ENCODE measurements around the gene CYTH3.

DNA sequence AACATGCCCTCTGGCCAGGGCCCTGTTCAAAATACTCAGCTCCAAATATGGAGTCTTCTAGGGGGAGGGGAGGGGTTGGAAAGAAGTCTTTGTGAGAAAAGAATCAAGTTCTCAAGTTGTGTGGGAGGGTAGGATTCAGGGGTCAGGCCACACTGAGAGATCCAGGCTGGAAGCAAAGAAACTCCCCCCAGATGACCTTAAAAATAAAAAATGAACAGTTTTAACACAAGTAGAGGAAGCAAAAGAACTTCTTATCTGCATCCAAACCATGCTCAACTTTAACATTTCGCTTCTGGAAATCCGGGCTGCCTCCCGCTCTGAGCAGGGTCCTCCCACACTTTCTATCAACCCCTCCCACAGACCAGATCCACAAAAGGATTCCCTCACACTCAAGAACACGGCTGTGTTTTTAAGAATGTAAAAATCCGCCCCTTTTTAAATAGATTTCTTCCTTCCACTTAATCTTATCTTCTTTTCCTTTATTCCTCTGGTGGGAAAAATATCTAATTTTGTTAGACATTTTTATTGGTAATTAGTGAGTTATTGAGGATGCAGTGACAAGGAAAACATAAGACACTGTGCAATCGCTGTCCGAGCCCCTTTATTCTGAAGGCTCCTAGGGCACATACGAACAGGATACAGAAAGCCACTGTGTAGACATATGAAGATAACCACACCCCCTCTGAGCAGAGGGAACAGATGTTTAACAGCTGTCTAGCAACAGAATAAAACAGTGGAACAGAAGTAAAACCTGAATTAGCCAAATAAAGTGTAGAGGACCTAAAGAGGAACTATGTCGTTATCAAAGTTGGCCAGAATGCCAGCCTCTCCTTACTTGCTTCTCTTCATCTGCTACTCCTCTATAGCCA, 43.8 kb downstream of the CYTH3 start:
- TF ChIP-seq, protein P1, sequence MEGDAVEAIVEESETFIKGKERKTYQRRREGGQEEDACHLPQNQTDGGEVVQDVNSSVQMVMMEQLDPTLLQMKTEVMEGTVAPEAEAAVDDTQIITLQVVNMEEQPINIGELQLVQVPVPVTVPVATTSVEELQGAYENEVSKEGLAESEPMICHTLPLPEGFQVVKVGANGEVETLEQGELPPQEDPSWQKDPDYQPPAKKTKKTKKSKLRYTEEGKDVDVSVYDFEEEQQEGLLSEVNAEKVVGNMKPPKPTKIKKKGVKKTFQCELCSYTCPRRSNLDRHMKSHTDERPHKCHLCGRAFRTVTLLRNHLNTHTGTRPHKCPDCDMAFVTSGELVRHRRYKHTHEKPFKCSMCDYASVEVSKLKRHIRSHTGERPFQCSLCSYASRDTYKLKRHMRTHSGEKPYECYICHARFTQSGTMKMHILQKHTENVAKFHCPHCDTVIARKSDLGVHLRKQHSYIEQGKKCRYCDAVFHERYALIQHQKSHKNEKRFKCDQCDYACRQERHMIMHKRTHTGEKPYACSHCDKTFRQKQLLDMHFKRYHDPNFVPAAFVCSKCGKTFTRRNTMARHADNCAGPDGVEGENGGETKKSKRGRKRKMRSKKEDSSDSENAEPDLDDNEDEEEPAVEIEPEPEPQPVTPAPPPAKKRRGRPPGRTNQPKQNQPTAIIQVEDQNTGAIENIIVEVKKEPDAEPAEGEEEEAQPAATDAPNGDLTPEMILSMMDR (IDR thresholded peaks at IDR 0.05 in 8 of 11, conservative IDR thresholded peaks at IDR 0.05 in 3 of 11) = no peak
- TF ChIP-seq POLR2A (IDR thresholded peaks at IDR 0.05) = no peak

All from spleen (tissue), 7 donors.